ENCODE results near the gene IL1RAPL1. TPM values are rescaled to one million over a fixed set of nuclear protein-coding genes. Genes with fewer than 3 reads are reported as not detected.

The IL1RAPL1 gene
- polyA plus RNA-seq, 1 of the 3 experiments (the other 2 are of a cell fraction): 2.8 TPM

DNA sequence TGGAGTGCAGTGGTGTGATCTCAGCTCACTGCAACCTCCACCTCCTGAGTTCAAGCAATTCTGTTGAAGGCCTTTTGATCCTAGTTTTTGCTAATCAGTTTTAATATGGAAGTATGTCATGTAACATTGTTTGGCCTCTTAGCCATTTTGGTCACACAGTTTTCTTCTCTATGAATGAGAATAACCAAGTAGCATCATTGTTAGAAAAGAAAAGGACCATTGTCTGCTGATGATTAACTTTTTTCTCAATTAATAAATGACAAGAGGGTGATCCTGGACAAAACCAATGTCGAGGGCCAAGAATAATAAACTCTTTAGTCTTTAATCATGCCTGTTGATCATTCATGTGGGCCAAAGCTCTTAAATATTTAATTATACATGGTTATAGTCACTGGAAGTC, 1338.8 kb downstream of the IL1RAPL1 start:
- CTCF ChIA-PET: no interaction called here
- Histone ChIP-seq H3K9me3 (no peaks in the 10 kb centered on the region), H3K4me1 (ENCODE audit: control insufficient read depth in 1 of 2, insufficient read depth in 2 of 2, low read depth in 1 of 2, low read length in 1 of 2) (peaks cover 0 to 3% of the 10 kb centered on the region in 2 experiments; a peak in 2 of 4 replicates), H3K9me2 (no peaks in the 10 kb centered on the region), H3K4me3 (ENCODE audit: low read depth in 2 of 2, low read length in 1 of 2) (no peak overlapping the region), H3K27ac (ENCODE audit: low read depth in 2 of 2, low read length in 1 of 2) (no peak overlapping the region), H3K79me2 (ENCODE audit: insufficient read depth) (no peaks in the 10 kb centered on the region), H3F3A (replicated peaks; ENCODE audit: insufficient read depth) (no peaks in the 10 kb centered on the region), H2AFZ (ENCODE audit: low read depth) (no peak overlapping the region), H3K4me2 (no peak overlapping the region), H3K9ac (no peak overlapping the region), H3K27me3 (ENCODE audit: insufficient read depth) (no peaks in the 10 kb centered on the region), H4K20me1 (ENCODE audit: insufficient read depth) (no peaks in the 10 kb centered on the region), H3K36me3 (replicated peaks in 1 of 2; ENCODE audit: control insufficient read depth in 1 of 2, insufficient read depth in 2 of 2, low read length in 1 of 2) (no peaks in the 10 kb centered on the region)
- no peak for DNase-seq
- WGBS (ENCODE audit: low lambda C conversion rate): 12% methylated on average over 1 of the region's 1 CpG
- TF ChIP-seq MEF2A (IDR thresholded peaks at IDR 0.05; ENCODE audit: borderline replicate concordance, low read depth) (no peak), NRF1 (IDR thresholded peaks at IDR 0.05; ENCODE audit: low read depth, low read length) (no peak), TAF1 (IDR thresholded peaks at IDR 0.05; ENCODE audit: borderline replicate concordance, low read depth, low read length) (no peak), POLR2AphosphoS5 (IDR thresholded peaks at IDR 0.05; ENCODE audit: low read depth, low read length) (no peak), FOXM1 (IDR thresholded peaks at IDR 0.05; ENCODE audit: low read depth) (no peak), FOSL2 (IDR thresholded peaks at IDR 0.05; ENCODE audit: borderline replicate concordance, low read depth) (no peak), PBX3 (IDR thresholded peaks at IDR 0.05) (no peak), CHD2 (IDR thresholded peaks at IDR 0.05; ENCODE audit: low read length, partially characterized antibody) (no peak), JUND (IDR thresholded peaks at IDR 0.05) (no peak), MXI1 (IDR thresholded peaks at IDR 0.05; ENCODE audit: low read depth, low read length) (no peak), YY1 (IDR thresholded peaks at IDR 0.05; ENCODE audit: low read depth) (no peak), SMC3 (IDR thresholded peaks at IDR 0.05; ENCODE audit: low read depth, low read length) (no peak), NFIC (IDR thresholded peaks at IDR 0.05; ENCODE audit: borderline replicate concordance) (no peak), ZBTB33 (IDR thresholded peaks at IDR 0.05; ENCODE audit: borderline replicate concordance, low read depth) (no peak), EZH2phosphoT487 (IDR thresholded peaks at IDR 0.05; ENCODE audit: borderline replicate concordance, low read depth) (no peak), TCF12 (IDR thresholded peaks at IDR 0.05) (no peak)
- TF ChIP-seq, protein P1, sequence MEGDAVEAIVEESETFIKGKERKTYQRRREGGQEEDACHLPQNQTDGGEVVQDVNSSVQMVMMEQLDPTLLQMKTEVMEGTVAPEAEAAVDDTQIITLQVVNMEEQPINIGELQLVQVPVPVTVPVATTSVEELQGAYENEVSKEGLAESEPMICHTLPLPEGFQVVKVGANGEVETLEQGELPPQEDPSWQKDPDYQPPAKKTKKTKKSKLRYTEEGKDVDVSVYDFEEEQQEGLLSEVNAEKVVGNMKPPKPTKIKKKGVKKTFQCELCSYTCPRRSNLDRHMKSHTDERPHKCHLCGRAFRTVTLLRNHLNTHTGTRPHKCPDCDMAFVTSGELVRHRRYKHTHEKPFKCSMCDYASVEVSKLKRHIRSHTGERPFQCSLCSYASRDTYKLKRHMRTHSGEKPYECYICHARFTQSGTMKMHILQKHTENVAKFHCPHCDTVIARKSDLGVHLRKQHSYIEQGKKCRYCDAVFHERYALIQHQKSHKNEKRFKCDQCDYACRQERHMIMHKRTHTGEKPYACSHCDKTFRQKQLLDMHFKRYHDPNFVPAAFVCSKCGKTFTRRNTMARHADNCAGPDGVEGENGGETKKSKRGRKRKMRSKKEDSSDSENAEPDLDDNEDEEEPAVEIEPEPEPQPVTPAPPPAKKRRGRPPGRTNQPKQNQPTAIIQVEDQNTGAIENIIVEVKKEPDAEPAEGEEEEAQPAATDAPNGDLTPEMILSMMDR (IDR thresholded peaks at IDR 0.05): no peak
- TF ChIP-seq, protein P2, sequence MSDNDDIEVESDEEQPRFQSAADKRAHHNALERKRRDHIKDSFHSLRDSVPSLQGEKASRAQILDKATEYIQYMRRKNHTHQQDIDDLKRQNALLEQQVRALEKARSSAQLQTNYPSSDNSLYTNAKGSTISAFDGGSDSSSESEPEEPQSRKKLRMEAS (IDR thresholded peaks at IDR 0.05; ENCODE audit: low read depth): no peak
- TF ChIP-seq, protein P3, sequence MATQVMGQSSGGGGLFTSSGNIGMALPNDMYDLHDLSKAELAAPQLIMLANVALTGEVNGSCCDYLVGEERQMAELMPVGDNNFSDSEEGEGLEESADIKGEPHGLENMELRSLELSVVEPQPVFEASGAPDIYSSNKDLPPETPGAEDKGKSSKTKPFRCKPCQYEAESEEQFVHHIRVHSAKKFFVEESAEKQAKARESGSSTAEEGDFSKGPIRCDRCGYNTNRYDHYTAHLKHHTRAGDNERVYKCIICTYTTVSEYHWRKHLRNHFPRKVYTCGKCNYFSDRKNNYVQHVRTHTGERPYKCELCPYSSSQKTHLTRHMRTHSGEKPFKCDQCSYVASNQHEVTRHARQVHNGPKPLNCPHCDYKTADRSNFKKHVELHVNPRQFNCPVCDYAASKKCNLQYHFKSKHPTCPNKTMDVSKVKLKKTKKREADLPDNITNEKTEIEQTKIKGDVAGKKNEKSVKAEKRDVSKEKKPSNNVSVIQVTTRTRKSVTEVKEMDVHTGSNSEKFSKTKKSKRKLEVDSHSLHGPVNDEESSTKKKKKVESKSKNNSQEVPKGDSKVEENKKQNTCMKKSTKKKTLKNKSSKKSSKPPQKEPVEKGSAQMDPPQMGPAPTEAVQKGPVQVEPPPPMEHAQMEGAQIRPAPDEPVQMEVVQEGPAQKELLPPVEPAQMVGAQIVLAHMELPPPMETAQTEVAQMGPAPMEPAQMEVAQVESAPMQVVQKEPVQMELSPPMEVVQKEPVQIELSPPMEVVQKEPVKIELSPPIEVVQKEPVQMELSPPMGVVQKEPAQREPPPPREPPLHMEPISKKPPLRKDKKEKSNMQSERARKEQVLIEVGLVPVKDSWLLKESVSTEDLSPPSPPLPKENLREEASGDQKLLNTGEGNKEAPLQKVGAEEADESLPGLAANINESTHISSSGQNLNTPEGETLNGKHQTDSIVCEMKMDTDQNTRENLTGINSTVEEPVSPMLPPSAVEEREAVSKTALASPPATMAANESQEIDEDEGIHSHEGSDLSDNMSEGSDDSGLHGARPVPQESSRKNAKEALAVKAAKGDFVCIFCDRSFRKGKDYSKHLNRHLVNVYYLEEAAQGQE (IDR thresholded peaks at IDR 0.05; ENCODE audit: low read depth, low read length): no peak
- POLR2A ChIA-PET: no interaction called here

All from SK-N-SH (cell line).